ENCODE data around the gene CDA. TPM values are rescaled to one million over a fixed set of nuclear protein-coding genes. Genes with fewer than 3 reads are reported as not detected.

CDA gene
- total and polyA plus RNA-seq, 10 of the 15 experiments (the other 5 are each of a cell fraction or from before 2014, with no cell fraction given), result not detected

DNA sequence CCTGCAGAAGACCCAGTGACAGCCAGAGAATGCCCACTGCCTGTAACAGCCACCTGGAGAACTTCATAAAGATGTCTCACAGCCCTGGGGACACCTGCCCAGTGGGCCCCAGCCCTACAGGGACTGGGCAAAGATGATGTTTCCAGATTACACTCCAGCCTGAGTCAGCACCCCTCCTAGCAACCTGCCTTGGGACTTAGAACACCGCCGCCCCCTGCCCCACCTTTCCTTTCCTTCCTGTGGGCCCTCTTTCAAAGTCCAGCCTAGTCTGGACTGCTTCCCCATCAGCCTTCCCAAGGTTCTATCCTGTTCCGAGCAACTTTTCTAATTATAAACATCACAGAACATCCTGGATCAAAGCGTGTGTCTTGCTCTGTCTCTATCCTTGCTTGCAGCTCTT, 29.7 kb downstream of the CDA start:
- Histone ChIP-seq H3K9ac (ENCODE audit: control insufficient read depth, insufficient read depth, low read length) (no peak overlapping the region), H3K27me3 (replicated peaks in 1 of 2; ENCODE audit: control insufficient read depth in 2 of 2, insufficient read depth in 2 of 2, low read length in 1 of 2) (no peaks in the 10 kb centered on the region; a peak in 1 of 4 replicates), H3K4me2 (ENCODE audit: control insufficient read depth, insufficient read depth) (no peak overlapping the region), H3K4me1 (ENCODE audit: control insufficient read depth, insufficient read depth, low read length) (no peaks in the 10 kb centered on the region), H4K20me1 (ENCODE audit: control insufficient read depth, insufficient read depth) (no peaks in the 10 kb centered on the region), H3K79me2 (ENCODE audit: control insufficient read depth, insufficient read depth, low read length) (no peaks in the 10 kb centered on the region), H2AFZ (ENCODE audit: control insufficient read depth, low read depth, low read length) (no peak overlapping the region), H3K9me3 (replicated peaks; ENCODE audit: control insufficient read depth, insufficient read depth, low read length) (no peaks in the 10 kb centered on the region), H3K27ac (ENCODE audit: control insufficient read depth, insufficient read depth) (no peak overlapping the region), H3K36me3 (ENCODE audit: control insufficient read depth in 2 of 2, insufficient read depth in 2 of 2, low read length in 1 of 2) (no peaks in the 10 kb centered on the region), H3K4me3 (no peak overlapping the region)
- no peak for TF ChIP-seq FOS (IDR thresholded peaks at IDR 0.05; ENCODE audit: borderline replicate concordance, extremely low read depth, insufficient read length)
- TF ChIP-seq MTA2 (IDR thresholded peaks at IDR 0.05; ENCODE audit: low read depth), result no peak
- TF ChIP-seq, protein P1, sequence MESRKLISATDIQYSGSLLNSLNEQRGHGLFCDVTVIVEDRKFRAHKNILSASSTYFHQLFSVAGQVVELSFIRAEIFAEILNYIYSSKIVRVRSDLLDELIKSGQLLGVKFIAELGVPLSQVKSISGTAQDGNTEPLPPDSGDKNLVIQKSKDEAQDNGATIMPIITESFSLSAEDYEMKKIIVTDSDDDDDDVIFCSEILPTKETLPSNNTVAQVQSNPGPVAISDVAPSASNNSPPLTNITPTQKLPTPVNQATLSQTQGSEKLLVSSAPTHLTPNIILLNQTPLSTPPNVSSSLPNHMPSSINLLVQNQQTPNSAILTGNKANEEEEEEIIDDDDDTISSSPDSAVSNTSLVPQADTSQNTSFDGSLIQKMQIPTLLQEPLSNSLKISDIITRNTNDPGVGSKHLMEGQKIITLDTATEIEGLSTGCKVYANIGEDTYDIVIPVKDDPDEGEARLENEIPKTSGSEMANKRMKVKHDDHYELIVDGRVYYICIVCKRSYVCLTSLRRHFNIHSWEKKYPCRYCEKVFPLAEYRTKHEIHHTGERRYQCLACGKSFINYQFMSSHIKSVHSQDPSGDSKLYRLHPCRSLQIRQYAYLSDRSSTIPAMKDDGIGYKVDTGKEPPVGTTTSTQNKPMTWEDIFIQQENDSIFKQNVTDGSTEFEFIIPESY (IDR thresholded peaks at IDR 0.05), result no peak
- no peak for TF ChIP-seq CBFB (IDR thresholded peaks at IDR 0.05; ENCODE audit: low read depth)
- TF ChIP-seq KLF5 (IDR thresholded peaks at IDR 0.05; ENCODE audit: partially characterized antibody), result no peak
- TF ChIP-seq, protein P2, sequence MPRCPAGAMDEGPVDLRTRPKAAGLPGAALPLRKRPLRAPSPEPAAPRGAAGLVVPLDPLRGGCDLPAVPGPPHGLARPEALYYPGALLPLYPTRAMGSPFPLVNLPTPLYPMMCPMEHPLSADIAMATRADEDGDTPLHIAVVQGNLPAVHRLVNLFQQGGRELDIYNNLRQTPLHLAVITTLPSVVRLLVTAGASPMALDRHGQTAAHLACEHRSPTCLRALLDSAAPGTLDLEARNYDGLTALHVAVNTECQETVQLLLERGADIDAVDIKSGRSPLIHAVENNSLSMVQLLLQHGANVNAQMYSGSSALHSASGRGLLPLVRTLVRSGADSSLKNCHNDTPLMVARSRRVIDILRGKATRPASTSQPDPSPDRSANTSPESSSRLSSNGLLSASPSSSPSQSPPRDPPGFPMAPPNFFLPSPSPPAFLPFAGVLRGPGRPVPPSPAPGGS (IDR thresholded peaks at IDR 0.05; ENCODE audit: borderline replicate concordance, insufficient read depth, low read depth, low read length, poor library complexity, severe bottlenecking), result no peak
- TF ChIP-seq YY1 (IDR thresholded peaks at IDR 0.05; ENCODE audit: low read depth, low read length), result no peak
- no peak for TF ChIP-seq SRF (IDR thresholded peaks at IDR 0.05; ENCODE audit: low read depth in 2 of 2, low read length in 2 of 2)
- TF ChIP-seq IKZF2 (IDR thresholded peaks at IDR 0.05), result no peak
- TF ChIP-seq SKIL (IDR thresholded peaks at IDR 0.05; ENCODE audit: low read depth, poor library complexity, severe bottlenecking), result no peak
- TF ChIP-seq E2F4 (IDR thresholded peaks at IDR 0.05; ENCODE audit: low read depth, low read length), result no peak
- TF ChIP-seq NFYB (IDR thresholded peaks at IDR 0.05; ENCODE audit: insufficient read depth, low read depth, low read length), result no peak
- TF ChIP-seq NBN (IDR thresholded peaks at IDR 0.05), result no peak
- in situ Hi-C loops (cut with MboI), result no loop called here
- BruUV-seq (replicated peaks), result no TSS peak
- CTCF ChIA-PET, result no interaction called here
- DNase-seq (ENCODE audit: low read depth, low spot score) (no peak), ATAC-seq (no peak), FAIRE-seq (no peak)
- intact Hi-C loops (cut with micrococcal nuclease; ENCODE audit: unreplicated experiment), result no loop called here
- POLR2A ChIA-PET, result no interaction called here
- WGBS (ENCODE audit: insufficient coverage, insufficient replicate concordance, low lambda C conversion rate, missing lambda C conversion rate), result 26% methylated on average over 4 of the region's 4 CpGs
- RAD21 ChIA-PET (ENCODE audit: unreplicated experiment), result no interaction called here
- SMC1A ChIA-PET (ENCODE audit: uncharacterized antibody, unreplicated experiment), result no interaction called here
